Measurements from ENCODE around the gene SEZ6L2. TPM values are rescaled to one million over a fixed set of nuclear protein-coding genes. Genes with fewer than 3 reads are reported as not detected.

Gene SEZ6L2
- total RNA-seq, 4 donors from 2014 or later = 0.84 to 4.9 (median 1.3) TPM

- Histone ChIP-seq H3K4me1 (peaks cover 0 to 26% (median 4%) of the 10 kb centered on the region in 4 donors), H3K4me3 (peak overlapping the region in 1 of 4 donors; percentile 61), H3K9me3 (no peaks in the 10 kb centered on the region), H3K27me3 (peaks cover 0 to 32% of the 10 kb centered on the region in 2 donors), H3K36me3 (no peaks in the 10 kb centered on the region), H3K27ac (no peak overlapping the region)
- no peak for DNase-seq (ENCODE audit: low spot score in 2 of 2)
- WGBS, 2 donors = 3% methylated on average over 22 to 25 of the region's 25 CpGs
- no peak for TF ChIP-seq CTCF (IDR thresholded peaks at IDR 0.05)
- no peak for TF ChIP-seq POLR2A (IDR thresholded peaks at IDR 0.05)
- TF ChIP-seq EP300 (IDR thresholded peaks at IDR 0.05) = no peak
These were observed 390 bp downstream of the SEZ6L2 start for GRCh38 chr16:29898804-29899515.

- H3K27ac ChIP-seq = no peak overlapping the region
- no peak overlapping the region for H3K4me3 ChIP-seq
- H3K36me3 ChIP-seq = no peaks in the 10 kb centered on the region
- DNase-seq (ENCODE audit: low spot score in 2 of 2) = no peak
- 7 to 9% methylated on average over 9 of the region's 9 CpGs for WGBS, 2 donors
- no peaks in the 10 kb centered on the region for H3K9me3 ChIP-seq
- no peak for TF ChIP-seq EP300 (IDR thresholded peaks at IDR 0.05)
- no peak for TF ChIP-seq CTCF (IDR thresholded peaks at IDR 0.05)
- no peak for TF ChIP-seq POLR2A (IDR thresholded peaks at IDR 0.05)
- peaks cover 0 to 26% (median 4%) of the 10 kb centered on the region in 4 donors for H3K4me1 ChIP-seq
- peaks cover 0 to 32% of the 10 kb centered on the region in 2 donors for H3K27me3 ChIP-seq
These were observed 1.1 kb downstream of the SEZ6L2 start for GRCh38 chr16:29898135-29898803.

- 49 to 51% methylated on average over 4 of the region's 4 CpGs for WGBS, 2 donors
- Histone ChIP-seq H3K36me3 (no peaks in the 10 kb centered on the region), H3K4me3 (no peak overlapping the region), H3K4me1 (peaks cover 0 to 26% (median 4%) of the 10 kb centered on the region in 4 donors), H3K27ac (no peak overlapping the region), H3K27me3 (peaks cover 0 to 32% of the 10 kb centered on the region in 2 donors), H3K9me3 (no peaks in the 10 kb centered on the region)
- TF ChIP-seq EP300 (IDR thresholded peaks at IDR 0.05) (no peak), CTCF (IDR thresholded peaks at IDR 0.05) (no peak), POLR2A (IDR thresholded peaks at IDR 0.05) (no peak)
- DNase-seq (ENCODE audit: low spot score in 2 of 2) = no peak
These were observed 2.0 kb downstream of the SEZ6L2 start for GRCh38 chr16:29897333-29897732.

DNA sequence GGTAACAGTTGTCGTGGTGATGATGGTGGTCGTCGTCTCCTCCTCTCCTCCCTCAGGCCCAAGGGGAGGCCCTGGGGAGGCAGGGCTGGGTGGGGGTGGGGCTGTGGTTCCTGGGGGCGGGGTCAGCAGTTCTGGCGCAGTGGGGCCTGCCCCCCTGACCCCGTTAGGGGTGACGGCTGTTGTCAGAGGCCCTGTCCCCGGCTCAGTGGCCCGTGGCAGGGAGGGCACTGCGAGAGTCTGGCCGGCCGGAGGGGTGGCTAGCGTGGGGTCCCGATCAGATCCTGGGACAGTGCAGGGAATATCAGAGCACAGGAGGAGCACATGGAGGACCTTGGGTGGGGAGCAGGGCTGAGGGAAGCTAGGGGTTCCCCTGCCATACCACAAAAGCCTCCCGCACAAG lies 2.5 kb downstream of the SEZ6L2 start:
- peaks cover 0 to 26% (median 4%) of the 10 kb centered on the region in 4 donors for H3K4me1 ChIP-seq
- no peaks in the 10 kb centered on the region for H3K36me3 ChIP-seq
- TF ChIP-seq EP300 (IDR thresholded peaks at IDR 0.05) = no peak
- no peak for TF ChIP-seq POLR2A (IDR thresholded peaks at IDR 0.05)
- TF ChIP-seq CTCF (IDR thresholded peaks at IDR 0.05) = no peak
- peaks cover 0 to 32% of the 10 kb centered on the region in 2 donors for H3K27me3 ChIP-seq
- WGBS, 2 donors = 29 to 35% methylated on average over 13 to 15 of the region's 15 CpGs
- no peaks in the 10 kb centered on the region for H3K9me3 ChIP-seq
- H3K4me3 ChIP-seq = no peak overlapping the region
- no peak for DNase-seq (ENCODE audit: low spot score in 2 of 2)
- H3K27ac ChIP-seq = no peak overlapping the region

DNA sequence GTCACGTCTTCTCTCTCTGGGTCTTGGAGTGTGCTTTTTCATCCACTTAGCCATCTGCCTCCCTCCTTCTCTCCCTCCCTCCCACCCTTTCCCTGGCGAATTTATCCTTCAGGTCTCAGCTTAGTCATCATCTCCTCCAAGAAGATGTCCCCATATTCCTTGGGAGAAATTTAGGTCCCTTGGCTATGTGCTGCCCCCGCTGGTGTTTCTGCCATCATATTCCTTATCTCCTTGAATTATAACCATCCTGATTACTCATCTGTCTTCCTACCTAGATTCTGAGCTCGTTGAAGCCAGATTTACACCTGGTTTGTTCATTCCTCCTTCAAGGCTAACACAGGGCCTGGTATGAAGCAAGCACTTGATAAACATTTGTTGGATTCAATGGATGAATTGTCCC lies 5.0 kb downstream of the SEZ6L2 start:
- H3K36me3 ChIP-seq = no peaks in the 10 kb centered on the region
- no peak overlapping the region for H3K4me3 ChIP-seq
- DNase-seq (ENCODE audit: low spot score in 2 of 2) = no peak
- 74 to 77% methylated on average over 4 of the region's 4 CpGs for WGBS, 2 donors
- H3K9me3 ChIP-seq = no peaks in the 10 kb centered on the region
- peaks cover 0 to 32% of the 10 kb centered on the region in 2 donors for H3K27me3 ChIP-seq
- H3K4me1 ChIP-seq = peaks cover 0 to 7% (median 0%) of the 10 kb centered on the region in 4 donors
- no peak for TF ChIP-seq EP300 (IDR thresholded peaks at IDR 0.05)
- no peak for TF ChIP-seq CTCF (IDR thresholded peaks at IDR 0.05)
- TF ChIP-seq POLR2A (IDR thresholded peaks at IDR 0.05) = no peak
- H3K27ac ChIP-seq = no peak overlapping the region

Measured in tibial nerve (tissue), 4 donors.